Transverse colon (tissue), 4 donors: Measurements from ENCODE around the gene BBS1. TPM values are rescaled to one million over a fixed set of nuclear protein-coding genes. Genes with fewer than 3 reads are reported as not detected.

Source experiments
- DNase-seq: peaks from one replicate; pipeline ENCODE4 v3.0.0-alpha.2; 2019
- H3K27ac ChIP-seq, 4 donors: fragments of 200-600 bp; sonication (generic); 2 replicates each; pipeline ENCODE4 v1.5.1; 2016 to 2018; ENCODE audit warnings: inconsistent platforms in 4 of 4
- H3K27me3 ChIP-seq: fragments of 200-600 bp; sonication (generic); 2 replicates; pipeline ENCODE4 v1.5.1; 2017; ENCODE audit warnings: inconsistent platforms
- H3K36me3 ChIP-seq, 4 donors: fragments of 200-600 bp; sonication (generic); 2 replicates each; pipeline ENCODE4 v1.5.1; 2017 to 2019; ENCODE audit warnings: inconsistent platforms in 4 of 4
- H3K4me1 ChIP-seq, 4 donors: fragments of 200-600 bp; sonication (generic); 2 replicates each; pipeline ENCODE4 v1.5.1; 2017 to 2020; ENCODE audit warnings: inconsistent platforms in 4 of 4
- H3K4me3 ChIP-seq, 4 donors: fragments of 200-600 bp; sonication (generic); 1 replicate in 1 of 4; 2 replicates in 3 of 4; pipeline versions ENCODE4 v1.5.1 to v1.6.1; 2017 to 2019; ENCODE audit warnings: inconsistent platforms in 4 of 4
- H3K9me3 ChIP-seq, 2 donors: fragments of 200-600 bp; sonication (generic); 2 replicates each; pipeline ENCODE4 v1.5.1; 2017 to 2019; ENCODE audit warnings: inconsistent platforms in 2 of 2
- EP300 ChIP-seq: sonication (generic); formaldehyde crosslinking; IDR thresholded peaks from one replicate; pipeline ENCODE4 v1.6.1; 2017; ENCODE audit warnings: antibody characterized with exemption, low read depth
- POLR2A ChIP-seq: fragments of 450-650 bp; IDR thresholded peaks from one replicate; pipeline ENCODE4 v1.6.1; 2016; ENCODE audit warnings: antibody characterized with exemption, mild to moderate bottlenecking, moderate library complexity
- POLR2AphosphoS5 ChIP-seq, 3 donors: sonication (generic); formaldehyde crosslinking; IDR thresholded peaks; one replicate each; pipeline ENCODE4 v1.6.1; 2016; ENCODE audit warnings: antibody characterized with exemption in 3 of 3
- WGBS, 2 donors: methylation state at CpG; one replicate each; pipeline ENCODE4 v1.1.5; 2018; ENCODE audit warnings: low coverage in 1 of 2; 5-methylcytosine and 5-hydroxymethylcytosine counted together
- in situ Hi-C, 4 donors: fragments of 200-750 bp; cut with MboI; loops; one replicate each; pipeline versions ENCODE4 v1.15.0 to v1.15.1; 2017; ENCODE audit warnings: low sequenced_read_pairs in 3 of 4, low pct_ligation_motif_present in 1 of 4, low pct_unique_long_range_greater_than_20kb in 1 of 4
- intact Hi-C: fragments of 100-400 bp; cut with DNase I; formaldehyde crosslinking; loops from one replicate; pipeline ENCODE4 v1.15.1; 2023; ENCODE audit warnings: low total_unique reads
- total RNA-seq, 4 donors: library from RNA; depleted of rRNA; stranded (reverse); fragments of >200 nt; gene quantifications; one replicate each; pipeline ENCODE4 v1.1.0, GENCODE V29; 2016
- TF ChIP-seq, protein P1 (sequence below), 5 experiments: fragments of 200-600 bp in 3 of 5; fragments of 450-650 bp in 2 of 5; sonication (generic) in 3 of 5; IDR thresholded peaks; 1 replicate in 2 of 5; 2 replicates in 3 of 5; pipeline ENCODE4 v1.5.1; 2016 to 2017; ENCODE audit warnings: antibody characterized with exemption in 5 of 5, inconsistent platforms in 3 of 5, mild to moderate bottlenecking in 2 of 5, moderate library complexity in 1 of 5

BBS1 gene
- total RNA-seq, 4 donors from 2014 or later, result 33.3 to 146 (median 56.0) TPM

DNA sequence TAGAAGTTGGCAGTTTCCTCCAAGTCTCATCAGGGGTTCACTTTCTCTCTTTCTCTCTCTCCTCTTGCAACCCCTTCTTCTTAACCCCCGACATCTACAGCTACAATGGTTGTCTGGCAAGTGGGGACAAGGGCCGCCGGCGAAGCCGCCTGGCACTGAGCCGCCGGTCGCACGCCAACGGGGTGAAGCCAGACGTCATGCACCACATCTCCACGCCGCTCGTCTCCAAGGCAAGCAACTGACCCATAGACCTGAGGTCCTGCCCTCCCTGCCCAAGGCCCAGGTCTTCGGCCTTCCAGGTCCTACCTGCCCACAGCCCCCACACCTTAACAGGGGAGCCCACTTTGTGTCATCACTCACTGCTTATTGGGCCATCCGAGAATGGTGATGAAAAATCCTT is 39.3 kb upstream of the BBS1 start:
- Histone ChIP-seq H3K36me3 (no peaks in the 10 kb centered on the region), H3K27me3 (no peaks in the 10 kb centered on the region), H3K4me1 (peaks cover 9 to 15% (median 12%) of the 10 kb centered on the region in 4 donors), H3K27ac (no peak overlapping the region), H3K4me3 (no peak overlapping the region), H3K9me3 (no peaks in the 10 kb centered on the region)
- TF ChIP-seq, protein P1, sequence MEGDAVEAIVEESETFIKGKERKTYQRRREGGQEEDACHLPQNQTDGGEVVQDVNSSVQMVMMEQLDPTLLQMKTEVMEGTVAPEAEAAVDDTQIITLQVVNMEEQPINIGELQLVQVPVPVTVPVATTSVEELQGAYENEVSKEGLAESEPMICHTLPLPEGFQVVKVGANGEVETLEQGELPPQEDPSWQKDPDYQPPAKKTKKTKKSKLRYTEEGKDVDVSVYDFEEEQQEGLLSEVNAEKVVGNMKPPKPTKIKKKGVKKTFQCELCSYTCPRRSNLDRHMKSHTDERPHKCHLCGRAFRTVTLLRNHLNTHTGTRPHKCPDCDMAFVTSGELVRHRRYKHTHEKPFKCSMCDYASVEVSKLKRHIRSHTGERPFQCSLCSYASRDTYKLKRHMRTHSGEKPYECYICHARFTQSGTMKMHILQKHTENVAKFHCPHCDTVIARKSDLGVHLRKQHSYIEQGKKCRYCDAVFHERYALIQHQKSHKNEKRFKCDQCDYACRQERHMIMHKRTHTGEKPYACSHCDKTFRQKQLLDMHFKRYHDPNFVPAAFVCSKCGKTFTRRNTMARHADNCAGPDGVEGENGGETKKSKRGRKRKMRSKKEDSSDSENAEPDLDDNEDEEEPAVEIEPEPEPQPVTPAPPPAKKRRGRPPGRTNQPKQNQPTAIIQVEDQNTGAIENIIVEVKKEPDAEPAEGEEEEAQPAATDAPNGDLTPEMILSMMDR (IDR thresholded peaks at IDR 0.05), result no peak
- TF ChIP-seq POLR2AphosphoS5 (IDR thresholded peaks at IDR 0.05) (no peak), POLR2A (no peak), EP300 (no peak)
- in situ Hi-C loops, result no loop called here
- WGBS, 2 donors, result 95 to 100% methylated on average over 3 to 16 of the region's 16 CpGs
- DNase-seq, result no peak
- intact Hi-C loops, result no loop called here

DNA sequence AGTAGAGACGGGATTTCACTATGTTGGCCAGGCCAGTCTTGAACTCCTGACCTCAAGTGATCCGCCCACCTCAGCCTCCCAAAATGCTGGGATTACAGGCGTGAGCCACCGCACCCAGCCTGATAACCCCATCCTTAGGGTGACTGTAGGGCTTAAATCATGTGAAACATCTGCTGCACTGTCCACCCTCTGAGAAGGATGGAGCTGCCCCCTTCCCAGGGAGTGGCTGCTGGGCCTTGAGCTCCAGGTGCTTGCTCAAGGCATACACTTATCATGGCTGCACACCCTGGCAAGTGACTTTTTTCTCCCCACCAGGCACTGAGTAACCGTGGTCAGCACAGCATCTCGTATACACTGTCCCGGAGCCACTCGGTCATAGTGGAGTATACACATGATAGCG is 38.4 kb upstream of the BBS1 start:
- no peak for DNase-seq
- WGBS, 2 donors, result 95% methylated on average over 9 of the region's 9 CpGs; no CpG with 5 or more reads in 1 of the 2 donors
- TF ChIP-seq, protein P1 (IDR thresholded peaks at IDR 0.05), result no peak
- TF ChIP-seq POLR2AphosphoS5 (IDR thresholded peaks at IDR 0.05), result no peak
- TF ChIP-seq POLR2A, result no peak
- TF ChIP-seq EP300, result no peak
- Histone ChIP-seq H3K9me3 (no peaks in the 10 kb centered on the region), H3K27ac (no peak overlapping the region), H3K36me3 (no peaks in the 10 kb centered on the region), H3K4me3 (no peak overlapping the region), H3K4me1 (peaks cover 9 to 11% (median 11%) of the 10 kb centered on the region in 4 donors), H3K27me3 (no peaks in the 10 kb centered on the region)
- in situ Hi-C loops, result no loop called here
- intact Hi-C loops, result no loop called here

DNA sequence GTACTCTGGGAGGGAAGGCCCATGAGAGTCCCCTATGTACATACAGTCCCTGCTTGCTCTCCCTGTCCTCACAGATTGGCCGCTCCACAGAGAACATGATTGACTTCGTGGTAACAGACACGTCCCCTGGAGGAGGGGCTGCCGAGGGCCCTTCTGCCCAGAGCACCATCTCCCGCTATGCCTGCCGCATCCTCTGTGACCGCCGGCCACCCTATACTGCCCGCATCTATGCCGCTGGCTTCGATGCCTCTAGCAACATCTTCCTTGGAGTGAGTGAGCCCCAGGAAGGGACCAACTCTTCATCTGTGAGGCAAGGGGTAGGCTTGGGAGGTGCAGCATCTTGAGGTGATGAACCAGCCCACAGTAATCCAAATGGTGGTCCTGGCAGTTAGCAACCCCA is 37.3 kb upstream of the BBS1 start:
- intact Hi-C loops (no loop called here), in situ Hi-C loops (no loop called here)
- Histone ChIP-seq H3K36me3 (no peaks in the 10 kb centered on the region), H3K27me3 (no peaks in the 10 kb centered on the region), H3K9me3 (no peaks in the 10 kb centered on the region), H3K4me3 (no peak overlapping the region), H3K27ac (no peak overlapping the region), H3K4me1 (peaks cover under 1 to 1% (median under 1%) of the 10 kb centered on the region in 4 donors)
- DNase-seq, result no peak
- TF ChIP-seq POLR2A (no peak), POLR2AphosphoS5 (IDR thresholded peaks at IDR 0.05) (no peak), EP300 (no peak)
- TF ChIP-seq, protein P1 (IDR thresholded peaks at IDR 0.05), result no peak
- whole genome bisulfite sequencing, 2 donors, result 92% methylated on average over 11 of the region's 11 CpGs; no CpG with 5 or more reads in 1 of the 2 donors

DNA sequence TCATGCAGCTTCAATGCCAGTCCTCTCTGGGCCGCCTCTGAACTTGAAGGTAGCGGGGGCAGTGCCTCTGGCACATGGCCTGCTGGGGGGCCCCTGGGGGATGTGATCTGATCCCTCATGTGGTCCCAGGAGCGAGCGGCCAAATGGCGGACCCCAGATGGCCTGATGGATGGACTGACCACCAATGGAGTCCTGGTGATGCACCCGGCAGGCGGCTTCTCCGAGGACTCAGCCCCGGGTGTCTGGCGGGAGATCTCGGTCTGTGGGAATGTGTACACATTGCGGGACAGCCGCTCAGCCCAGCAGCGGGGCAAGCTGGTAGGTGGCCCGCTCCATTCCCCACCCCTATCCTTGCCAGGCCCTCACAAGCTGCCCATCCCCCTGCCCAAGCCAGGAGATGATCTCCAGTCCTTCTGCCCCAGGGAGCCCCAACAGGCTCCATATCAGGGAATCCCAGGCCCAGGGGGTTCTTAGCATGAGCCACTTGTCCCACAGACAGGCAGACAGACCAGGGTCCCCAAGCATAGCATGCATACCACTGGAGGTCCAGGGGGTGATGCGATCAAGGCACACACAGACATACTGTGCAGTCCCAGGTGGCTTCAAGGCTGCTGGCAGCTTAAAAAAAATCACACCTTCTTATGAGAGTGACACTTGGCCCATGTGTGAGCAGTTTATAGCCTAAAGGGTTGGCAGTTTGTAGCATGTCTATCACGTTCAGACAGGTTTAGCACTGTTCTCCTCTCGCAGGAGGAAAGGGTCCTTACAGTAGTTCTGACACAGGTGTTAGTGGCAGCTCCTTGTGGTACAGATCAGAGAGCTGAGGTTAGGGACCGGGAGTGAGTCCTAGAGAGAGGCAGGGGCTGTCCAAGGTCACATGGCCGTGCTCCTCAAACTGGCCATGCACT is 36.6 kb upstream of the BBS1 start:
- H3K36me3 ChIP-seq, result no peaks in the 10 kb centered on the region
- no peak overlapping the region for H3K27ac ChIP-seq
- TF ChIP-seq POLR2AphosphoS5 (IDR thresholded peaks at IDR 0.05) (no peak), EP300 (no peak), POLR2A (no peak)
- TF ChIP-seq, protein P1 (IDR thresholded peaks at IDR 0.05), result no peak
- in situ Hi-C loops (no loop called here), intact Hi-C loops (no loop called here)
- no peak for DNase-seq
- WGBS, 2 donors, result 67 to 85% methylated on average over 3 to 15 of the region's 20 CpGs
- H3K9me3 ChIP-seq, result no peaks in the 10 kb centered on the region
- H3K4me3 ChIP-seq, result no peak overlapping the region
- no peaks in the 10 kb centered on the region for H3K27me3 ChIP-seq
- H3K4me1 ChIP-seq, result peaks cover 0 to 3% (median under 1%) of the 10 kb centered on the region in 4 donors
